Stomach (tissue), 4 donors: ENCODE measurements around the gene SCNM1.

Source experiments
- CTCF ChIP-seq, 7 experiments: fragments of 450-650 bp in 4 of 7; fragments of 200-600 bp in 3 of 7; sonication (generic) in 3 of 7; IDR thresholded peaks; one replicate each; pipeline ENCODE4 v1.5.1; 2016 to 2019; ENCODE audit warnings: antibody characterized with exemption in 7 of 7, control low read depth in 2 of 7, mild to moderate bottlenecking in 1 of 7
- EP300 ChIP-seq: sonication (generic); formaldehyde crosslinking; IDR thresholded peaks from one replicate; pipeline ENCODE4 v1.6.1; 2017; ENCODE audit warnings: antibody characterized with exemption

GRCh38 chr1:151143986-151144385 lies 22.0 kb upstream of the SCNM1 start:
- TF ChIP-seq EP300 (no peak), CTCF (IDR thresholded peaks at IDR 0.05) (no peak)
